IPS-18c (cell line): ENCODE measurements around the gene ATP5PD.
A peak's percentile ranks its signal among the peaks of the same experiment; 100 is the strongest.
"Not testable (repeated sequence)": the region's sequence is repeated elsewhere in the genome, so short reads cannot be mapped to it uniquely, and the experiment has no call there.

Experiments used
- H3K4me3 ChIP-seq: 2 replicates; pipeline ENCODE4 v1.7.0; 2013; ENCODE audit warnings: low read depth, mild to moderate bottlenecking, low read length, moderate library complexity; ENCODE audit not compliant: insufficient read depth
- H3K9me3 ChIP-seq: one replicate; pipeline ENCODE4 v1.6.1; 2013; ENCODE audit warnings: mild to moderate bottlenecking, low read length, moderate library complexity; ENCODE audit not compliant: control insufficient read depth, insufficient read depth

The ATP5PD gene

DNA sequence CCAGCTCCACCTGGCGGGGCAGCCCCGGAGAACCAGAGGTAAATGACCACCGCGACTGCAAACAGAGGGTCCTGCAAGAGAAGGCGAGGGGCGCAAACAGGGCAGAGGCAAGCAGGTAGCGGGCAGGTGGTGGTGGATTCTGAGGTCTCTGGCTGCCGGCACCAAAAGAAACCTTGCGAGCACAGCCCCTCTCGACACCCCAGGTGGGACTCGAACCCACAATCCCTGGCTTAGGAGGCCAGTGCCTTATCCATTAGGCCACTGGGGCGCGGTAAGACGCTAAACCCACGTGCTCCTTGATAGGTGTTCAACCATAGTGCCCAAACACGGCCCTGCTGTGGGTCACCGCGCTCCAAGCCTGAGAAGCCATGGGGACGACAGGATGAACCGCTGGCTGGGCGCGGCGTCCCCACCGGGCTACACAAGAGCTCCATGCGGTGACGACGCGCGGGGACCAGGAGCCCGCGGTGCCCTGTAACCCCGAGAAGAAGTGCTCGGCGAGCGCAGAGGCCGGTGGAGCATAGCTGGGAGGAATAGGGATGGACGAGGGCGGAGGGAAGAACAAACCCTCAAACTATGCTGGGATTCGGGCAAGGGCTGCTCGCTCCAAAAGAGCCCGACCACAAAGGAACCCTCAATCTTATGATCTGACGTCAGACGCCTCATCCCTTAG is 12.4 kb downstream of the ATP5PD start:
- peaks cover 11% of the 10 kb centered on the region for H3K9me3 ChIP-seq
- peak overlapping the region; percentile 81 for H3K4me3 ChIP-seq

DNA sequence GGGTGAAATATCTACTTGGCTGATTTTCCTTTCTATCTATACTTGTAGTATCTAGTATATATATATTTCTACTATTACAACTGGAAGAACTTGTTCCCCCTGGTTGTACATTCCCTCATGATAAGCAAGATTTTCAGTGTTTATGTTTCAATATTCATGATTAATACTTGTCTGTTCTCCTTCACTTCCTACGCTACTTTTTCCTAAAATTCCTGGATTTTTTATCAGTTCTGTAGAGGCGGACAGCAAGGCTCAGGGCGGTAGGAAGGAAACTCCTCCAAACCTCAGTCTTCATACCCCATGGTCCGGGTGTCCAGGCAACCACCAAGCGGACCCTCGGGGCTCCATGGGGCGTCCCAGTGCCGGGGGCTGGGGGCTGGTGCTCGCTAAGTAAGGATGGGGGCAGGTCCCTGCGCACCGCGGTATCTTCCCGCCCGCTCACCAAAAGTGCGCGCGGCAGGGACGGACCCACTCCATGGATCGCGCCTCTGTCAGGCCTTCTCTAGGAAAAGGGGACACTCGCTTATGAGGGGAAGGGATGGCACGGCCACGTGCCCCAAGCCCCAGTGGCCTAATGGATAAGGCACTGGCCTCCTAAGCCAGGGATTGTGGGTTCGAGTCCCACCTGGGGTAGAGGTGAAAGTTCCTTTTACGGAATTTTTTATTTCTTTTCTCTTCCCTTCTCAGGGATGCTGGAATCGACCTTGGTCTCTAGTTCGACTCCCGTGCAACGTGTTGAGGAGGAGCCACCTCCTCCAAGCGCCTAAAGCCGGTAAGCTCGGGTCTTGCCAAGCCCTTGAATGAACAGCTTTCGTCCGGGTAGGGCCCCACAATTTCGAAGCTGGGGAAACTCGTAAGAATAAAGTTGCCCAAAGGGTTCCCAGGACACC is 13.2 kb downstream of the ATP5PD start:
- Histone ChIP-seq H3K9me3 (peaks cover 11% of the 10 kb centered on the region), H3K4me3 (peak overlapping the region; percentile 81)

DNA sequence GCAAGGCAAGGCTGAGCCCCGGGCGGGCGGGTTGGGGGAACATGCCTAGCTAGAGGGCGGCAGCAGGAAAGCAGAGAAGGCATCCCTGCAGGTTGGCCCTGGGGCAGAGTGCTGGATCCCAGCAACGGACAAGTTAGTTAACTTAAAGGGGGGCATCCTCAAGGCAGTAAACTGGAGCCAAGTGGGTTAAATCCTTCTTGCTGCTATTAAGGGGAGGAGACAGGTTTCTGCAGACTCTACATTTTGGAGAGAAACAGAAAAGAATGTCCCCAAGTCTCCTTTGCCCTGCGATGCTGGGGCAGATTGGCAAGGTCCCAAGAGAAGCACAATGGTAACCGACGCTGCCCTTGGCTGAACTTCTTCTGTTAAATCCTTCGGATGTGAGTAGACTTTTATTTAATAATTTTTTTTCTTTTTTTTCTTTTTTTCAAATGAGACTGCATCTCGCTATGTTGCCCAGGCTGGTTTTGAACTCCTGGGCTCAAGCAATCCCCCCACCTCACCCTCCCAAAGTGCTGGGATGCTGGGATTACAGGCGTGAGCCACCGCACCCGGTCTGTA is 14.0 kb downstream of the ATP5PD start:
- H3K9me3 ChIP-seq, result peaks cover 11% of the 10 kb centered on the region
- H3K4me3 ChIP-seq, result peak overlapping the region; percentile 20; the same call in 1 of the 2 replicates

DNA sequence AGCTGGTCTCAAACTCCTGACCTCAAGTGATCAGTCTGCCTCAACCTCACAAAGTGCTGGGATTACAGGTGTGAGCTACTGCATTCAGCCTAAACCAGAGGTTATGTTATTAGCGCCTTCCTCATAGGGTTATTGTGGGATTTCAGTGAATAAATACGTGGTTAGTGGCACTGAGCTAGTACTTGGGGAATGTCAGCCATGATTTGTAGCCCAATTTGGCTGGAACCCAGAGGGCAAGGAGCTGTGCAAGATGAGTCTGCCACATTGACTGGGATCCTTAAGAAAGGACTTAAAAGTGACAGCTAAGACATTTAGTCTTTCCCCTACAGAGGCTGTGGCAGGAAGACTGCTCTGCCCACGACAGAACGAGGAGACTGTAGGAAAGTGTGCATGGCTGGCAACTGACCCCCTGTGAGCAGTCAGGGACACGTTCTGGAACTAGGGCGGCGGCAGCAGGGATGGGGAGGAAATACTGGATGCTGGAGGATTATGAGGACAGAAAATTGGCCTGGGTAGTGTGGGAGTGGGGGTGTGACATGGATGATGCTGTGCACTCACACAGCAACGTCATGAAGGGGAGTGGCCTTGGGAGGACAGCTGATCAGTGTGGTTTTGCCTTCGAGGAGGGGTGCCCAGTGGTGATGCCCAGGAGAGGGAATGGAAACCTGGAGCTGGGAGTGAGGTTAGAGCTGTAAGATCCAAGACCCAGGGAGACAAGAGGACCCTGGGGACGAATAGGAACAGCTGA is 14.6 kb downstream of the ATP5PD start:
- Histone ChIP-seq H3K4me3 (no peak overlapping the region), H3K9me3 (peaks cover 11% of the 10 kb centered on the region)

DNA sequence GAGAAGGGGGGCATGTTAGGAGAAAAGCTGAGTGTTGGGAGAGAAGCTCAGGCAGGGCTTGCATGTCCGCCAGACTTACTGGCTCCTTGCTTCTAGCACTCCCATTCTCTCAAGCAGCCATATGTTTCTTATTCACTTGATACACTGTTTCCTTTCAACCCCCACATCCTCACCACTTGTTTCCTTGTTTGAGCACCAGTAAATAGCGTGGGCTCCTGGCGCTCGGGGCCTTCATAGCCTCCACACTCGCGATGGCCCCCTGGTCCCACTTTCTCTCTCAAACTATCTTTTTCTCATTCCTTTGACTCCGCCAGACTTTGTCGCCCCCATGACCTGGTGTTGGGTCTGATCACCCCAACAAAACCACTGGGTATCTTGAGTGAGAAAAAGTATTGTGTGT is 16.6 kb downstream of the ATP5PD start:
- Histone ChIP-seq H3K4me3 (no peak overlapping the region), H3K9me3 (peaks cover 11% of the 10 kb centered on the region)

DNA sequence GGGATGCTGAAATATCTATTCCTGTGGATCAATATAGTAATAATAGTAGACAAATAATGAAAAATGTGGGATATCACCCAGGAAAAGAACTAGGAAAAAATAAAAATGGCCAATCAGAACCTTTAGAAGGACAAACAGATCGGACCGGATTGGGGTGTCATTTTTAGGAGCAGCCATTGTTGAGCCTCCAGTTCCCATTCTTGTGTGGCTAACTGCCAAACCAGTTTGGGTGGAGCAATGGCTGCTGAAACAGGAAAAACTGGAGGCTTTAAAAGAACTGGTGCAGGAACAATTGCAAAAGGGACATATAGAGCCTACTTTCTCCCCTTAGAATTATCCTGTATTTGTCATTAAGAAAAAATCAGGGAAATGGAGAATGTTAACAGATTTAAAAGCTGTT is 20.1 kb downstream of the ATP5PD start:
- H3K4me3 ChIP-seq, H3K9me3 ChIP-seq: not testable (repeated sequence)

DNA sequence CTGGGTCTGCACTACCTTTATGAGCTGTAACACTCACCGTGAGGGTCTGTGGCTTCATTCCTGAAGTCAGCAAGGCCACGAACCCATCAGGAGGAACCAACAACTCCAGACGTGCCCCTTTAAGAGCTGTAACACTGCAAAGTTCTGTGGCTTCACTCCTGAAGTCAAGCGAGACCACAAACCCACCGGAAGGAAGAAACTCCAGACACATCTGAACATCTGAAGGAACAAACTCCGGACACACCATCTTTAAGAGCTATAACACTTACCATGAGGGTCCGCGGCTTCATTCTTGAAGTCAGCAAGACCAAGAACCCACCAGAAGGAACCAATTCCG is 21.4 kb downstream of the ATP5PD start:
- H3K9me3 ChIP-seq, H3K4me3 ChIP-seq: not testable (repeated sequence)

DNA sequence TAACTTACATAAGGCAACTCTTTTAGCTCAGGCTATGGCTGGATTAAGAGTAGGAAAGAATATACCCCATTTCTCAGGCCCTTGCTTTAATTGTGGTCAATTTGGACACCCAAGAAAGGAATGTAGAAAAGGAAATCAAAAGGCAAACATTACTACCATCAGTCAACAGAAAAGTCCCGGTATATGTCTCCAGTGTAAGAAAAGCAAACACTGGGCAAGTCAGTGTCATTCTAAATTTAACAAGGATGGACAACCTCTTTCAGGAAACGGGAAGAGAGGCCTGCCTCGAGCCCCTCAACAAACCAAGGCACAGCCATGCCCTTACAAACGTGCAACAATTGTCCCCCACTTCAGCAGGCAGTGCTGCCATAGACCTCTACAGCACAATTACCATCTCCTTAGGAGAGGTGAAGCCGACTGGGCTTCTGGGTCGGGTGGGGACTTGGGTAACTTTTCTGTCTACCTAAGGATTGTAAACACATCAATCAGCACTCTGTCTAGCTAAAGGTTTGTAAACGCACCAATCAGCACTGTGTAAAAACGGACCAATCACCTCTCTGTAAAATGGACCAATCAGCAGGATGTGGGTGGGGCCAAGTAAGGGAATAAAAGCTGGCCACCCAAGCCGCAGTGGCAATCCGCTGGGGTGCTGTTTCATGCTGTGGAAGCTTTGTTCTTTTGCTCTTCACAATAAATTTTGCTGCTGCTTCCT is 21.9 kb downstream of the ATP5PD start:
- peaks cover 3% of the 10 kb centered on the region for H3K9me3 ChIP-seq
- no peak overlapping the region for H3K4me3 ChIP-seq

DNA sequence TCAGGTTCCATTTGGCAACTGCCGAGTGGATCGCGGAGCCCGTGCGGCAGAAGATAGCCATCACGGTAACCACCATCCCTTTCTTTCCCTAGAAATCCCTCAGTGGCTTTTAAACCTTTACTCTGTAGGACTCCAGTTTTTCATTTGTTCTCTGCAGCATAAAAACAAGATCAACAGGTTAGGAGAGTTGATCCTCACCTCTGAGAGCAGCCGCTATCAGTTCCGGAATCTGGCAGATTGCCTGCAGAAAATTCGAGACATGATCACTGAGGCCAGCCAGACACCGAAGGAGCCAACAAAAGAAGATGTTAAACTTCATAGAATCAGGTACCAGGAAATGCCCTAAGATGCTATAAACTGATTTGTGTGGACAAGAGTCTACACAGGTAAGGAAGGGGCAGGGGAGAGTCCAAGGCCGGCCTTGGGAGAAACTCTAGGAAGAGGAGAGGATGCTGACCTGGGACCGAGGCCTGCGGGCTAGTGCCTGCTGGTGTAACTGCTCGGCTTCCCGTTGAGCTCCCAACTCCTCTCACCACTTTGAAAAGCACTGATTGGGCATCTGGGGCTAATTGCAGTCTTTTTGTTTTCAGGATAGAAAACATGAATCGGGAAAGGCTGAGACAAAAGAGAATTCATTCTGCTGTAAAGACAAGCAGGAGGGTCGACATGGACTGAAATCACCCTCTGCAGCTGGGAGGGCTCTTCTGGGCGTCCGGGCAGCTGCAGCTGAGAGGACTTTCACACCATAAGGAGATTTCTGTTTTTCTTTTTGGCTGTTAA is 26.2 kb downstream of the ATP5PD start:
- Histone ChIP-seq H3K4me3 (no peak overlapping the region), H3K9me3 (no peaks in the 10 kb centered on the region)

DNA sequence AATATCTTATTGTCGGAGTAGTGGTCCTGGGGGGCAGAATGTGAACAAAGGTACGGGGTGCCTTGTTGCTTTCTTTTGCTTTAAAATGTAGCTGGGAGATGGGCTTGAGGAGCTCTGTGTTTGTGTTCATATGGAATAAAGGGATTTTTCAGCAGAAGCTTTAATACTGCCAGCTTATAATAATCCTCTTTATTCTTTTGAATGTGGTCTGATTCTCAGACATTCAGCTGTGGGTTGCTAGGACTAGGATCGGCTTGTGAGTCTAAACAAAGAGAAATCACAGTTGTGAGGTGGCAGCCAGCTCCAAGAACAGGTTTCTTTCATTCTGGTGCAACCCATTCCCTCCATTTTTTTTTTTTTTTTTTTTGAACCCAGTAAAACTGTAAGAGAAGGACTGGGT is 27.1 kb downstream of the ATP5PD start:
- no peak overlapping the region for H3K4me3 ChIP-seq
- H3K9me3 ChIP-seq, result no peaks in the 10 kb centered on the region

DNA sequence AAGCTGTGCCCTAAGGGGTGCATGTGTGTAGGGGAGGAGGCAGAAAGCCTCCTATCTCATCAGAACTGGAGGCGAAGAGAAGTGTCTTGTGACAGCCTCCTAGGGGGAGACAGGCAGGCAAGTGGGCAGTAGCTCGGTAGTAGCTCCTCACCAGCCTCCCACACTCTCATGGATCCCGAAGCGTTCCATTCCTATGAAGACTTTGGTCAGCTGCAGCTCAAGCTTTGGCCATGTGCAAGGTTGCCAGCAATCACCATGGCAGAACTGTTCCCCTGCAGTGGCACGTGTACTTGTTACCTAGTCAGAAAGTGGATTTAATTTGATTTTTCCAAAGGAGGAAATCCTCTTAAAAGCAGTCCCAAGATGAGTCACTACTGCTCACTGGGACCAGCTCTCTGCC is 27.6 kb downstream of the ATP5PD start:
- no peak overlapping the region for H3K4me3 ChIP-seq
- no peaks in the 10 kb centered on the region for H3K9me3 ChIP-seq

DNA sequence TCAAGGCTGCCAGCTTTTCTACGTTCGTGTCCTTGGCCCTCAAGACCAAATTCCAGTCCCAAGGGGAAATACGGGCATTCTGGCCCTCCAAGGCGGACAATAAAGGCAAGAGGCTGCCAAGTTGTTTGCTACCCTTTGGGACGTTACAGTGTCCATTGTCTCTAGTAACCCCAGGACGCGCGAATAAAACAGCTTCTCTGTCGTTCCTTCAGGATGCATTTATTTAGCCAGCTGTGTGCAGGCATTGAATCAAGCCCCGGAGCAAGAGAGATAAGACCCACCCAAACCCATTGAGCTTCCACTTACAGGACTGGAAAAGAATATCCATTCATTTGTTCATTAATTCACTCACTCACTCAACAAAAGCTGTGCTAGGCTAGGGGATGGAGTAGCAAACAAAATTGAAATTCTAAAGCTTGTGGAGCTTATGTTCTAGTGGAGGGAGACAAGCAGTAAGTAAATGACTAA is 33.6 kb downstream of the ATP5PD start:
- peak overlapping the region; percentile 99 for H3K4me3 ChIP-seq
- H3K9me3 ChIP-seq, result no peaks in the 10 kb centered on the region

DNA sequence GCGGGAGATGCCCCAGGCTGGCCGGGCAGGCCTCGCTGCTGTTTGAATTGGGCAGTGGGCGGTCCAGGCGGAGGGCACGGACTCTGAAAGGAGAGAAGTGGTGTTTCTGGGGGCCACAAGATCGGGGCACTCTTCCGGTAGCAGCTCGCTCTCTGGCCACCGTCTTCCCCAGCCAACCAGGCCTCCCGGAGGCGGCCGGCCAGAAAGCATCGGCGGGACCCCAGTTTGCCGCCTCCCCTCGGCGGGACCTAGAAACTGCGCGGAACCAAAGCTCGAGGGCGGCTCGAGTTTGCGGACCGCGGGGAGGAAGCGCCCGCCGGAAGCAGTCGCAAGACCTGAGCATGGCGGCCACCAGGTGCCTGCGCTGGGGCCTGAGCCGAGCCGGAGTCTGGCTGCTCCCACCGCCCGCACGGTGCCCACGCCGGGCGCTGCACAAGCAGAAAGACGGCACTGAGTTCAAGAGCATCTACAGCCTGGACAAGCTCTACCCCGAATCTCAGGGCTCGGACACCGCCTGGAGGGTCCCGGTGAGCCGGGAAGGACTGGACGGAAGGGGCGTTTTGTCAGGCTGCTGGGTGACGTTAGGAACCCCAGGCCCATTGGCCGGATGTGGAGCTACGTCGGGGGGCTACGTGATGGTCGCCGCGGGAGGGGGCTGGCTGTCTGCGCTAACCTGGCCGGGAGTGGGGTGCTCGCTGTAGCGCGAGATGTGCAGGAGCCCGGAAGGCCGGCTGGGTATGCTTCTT is 34.2 kb downstream of the ATP5PD start, which contains the start of gene MRPL58:
TSS of gene MRPL58 (plus strand) at position 325 of the 746 bp plus-strand sequence. CDS start at position 342, 17 bp downstream.
- H3K9me3 ChIP-seq, result no peaks in the 10 kb centered on the region
- H3K4me3 ChIP-seq, result peak within 1 kb of the TSS; percentile 99

DNA sequence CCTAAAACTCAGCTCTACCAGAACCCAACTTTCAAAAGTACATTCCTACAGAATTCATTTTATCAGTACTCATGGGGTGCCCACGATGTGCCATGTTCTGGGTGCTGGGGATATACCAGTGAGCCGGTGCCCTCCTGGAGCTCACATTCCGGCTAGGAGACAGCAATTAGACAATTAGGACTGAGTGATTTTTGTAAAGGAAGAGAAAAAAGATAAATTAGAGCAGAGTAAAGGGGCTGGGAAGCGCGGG is 34.7 kb downstream of the ATP5PD start:
- no peaks in the 10 kb centered on the region for H3K9me3 ChIP-seq
- peak overlapping the region; percentile 99 for H3K4me3 ChIP-seq

DNA sequence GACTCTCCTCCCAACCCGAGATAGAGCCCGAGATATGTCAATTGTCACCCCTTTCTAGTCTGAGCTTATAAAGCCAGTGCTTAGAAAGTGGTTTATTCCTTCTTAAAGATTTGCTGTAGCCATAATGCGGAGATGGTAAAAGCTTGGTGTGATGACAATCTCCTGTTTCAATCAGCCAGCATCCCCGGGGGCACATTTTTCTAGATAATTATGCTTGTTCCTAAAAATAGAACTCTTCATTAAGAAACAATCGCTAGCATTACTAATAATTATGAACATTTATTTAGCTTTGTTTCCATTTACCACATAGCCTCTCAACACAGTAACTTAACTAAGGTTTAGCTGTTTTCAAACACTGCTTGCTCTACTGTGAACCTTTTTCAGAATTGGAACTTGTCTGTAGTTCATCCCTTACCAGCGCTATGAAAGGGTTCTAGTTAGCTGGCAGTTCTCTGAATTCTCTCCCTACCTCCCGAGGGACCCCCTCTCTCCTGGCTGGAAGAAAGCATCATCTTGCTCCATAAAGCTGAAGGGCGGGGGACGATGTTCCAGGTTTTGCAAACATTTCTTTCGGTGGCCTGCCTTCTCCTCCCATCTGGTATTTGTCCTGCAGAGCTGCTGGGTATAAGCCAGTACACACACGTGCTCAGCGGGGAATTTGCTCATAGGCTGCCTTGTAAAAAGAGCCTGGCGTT is 35.2 kb downstream of the ATP5PD start:
- no peaks in the 10 kb centered on the region for H3K9me3 ChIP-seq
- peak overlapping the region; percentile 99 for H3K4me3 ChIP-seq
